Vagina (tissue), 2 donors: ENCODE data around the gene NPBWR2. TPM values are rescaled to one million over a fixed set of nuclear protein-coding genes. Genes with fewer than 3 reads are reported as not detected.

ENCODE experiments used
- DNase-seq, 2 donors: peaks; one replicate each; pipeline ENCODE4 v3.0.0-alpha.2; 2017; ENCODE audit errors: extremely low spot score in 2 of 2
- H3K27ac ChIP-seq: fragments of 200-600 bp; sonication (generic); one replicate; pipeline ENCODE4 v1.5.1; 2019
- H3K27me3 ChIP-seq: fragments of 200-600 bp; sonication (generic); one replicate; pipeline ENCODE4 v1.5.1; 2019
- H3K36me3 ChIP-seq, 2 donors: fragments of 200-600 bp; sonication (generic); one replicate each; pipeline ENCODE4 v1.5.1; 2017 to 2019
- H3K4me1 ChIP-seq: fragments of 200-600 bp; sonication (generic); one replicate; pipeline ENCODE4 v1.5.1; 2019
- H3K4me3 ChIP-seq, 2 donors: fragments of 200-600 bp; sonication (generic); 1 replicate in 1 of 2; 2 replicates in 1 of 2; pipeline ENCODE4 v1.5.1; 2016 to 2019
- H3K9me3 ChIP-seq: fragments of 200-600 bp; sonication (generic); one replicate; pipeline ENCODE4 v1.5.1; 2019
- POLR2A ChIP-seq, 2 donors: fragments of 450-650 bp; IDR thresholded peaks; one replicate each; pipeline ENCODE4 v1.6.1; 2017; ENCODE audit warnings: antibody characterized with exemption in 2 of 2, mild to moderate bottlenecking in 2 of 2, moderate library complexity in 2 of 2
- POLR2AphosphoS5 ChIP-seq, 2 donors: sonication (generic); formaldehyde crosslinking; IDR thresholded peaks; one replicate each; pipeline ENCODE4 v1.9.0; 2017; ENCODE audit warnings: antibody characterized with exemption in 2 of 2, mild to moderate bottlenecking in 2 of 2, low read depth in 1 of 2; ENCODE audit not compliant: insufficient read depth in 1 of 2
- intact Hi-C: fragments of 100-400 bp; cut with DNase I; formaldehyde crosslinking; loops from one replicate; pipeline ENCODE4 v1.15.1; 2023
- total RNA-seq: library from RNA; depleted of rRNA; stranded (reverse); fragments of >200 nt; gene quantifications from one replicate; pipeline ENCODE4 v1.2.3, GENCODE V29; 2016
- TF ChIP-seq, protein P1 (sequence below), 3 experiments: fragments of 450-650 bp in 2 of 3; fragments of 200-600 bp in 1 of 3; sonication (generic) in 1 of 3; IDR thresholded peaks; one replicate each; pipeline ENCODE4 v1.5.1; 2017 to 2019; ENCODE audit warnings: antibody characterized with exemption in 3 of 3, mild to moderate bottlenecking in 2 of 3, moderate library complexity in 2 of 3

Gene NPBWR2
- total RNA-seq, 1 donor from 2014 or later = not detected

- no peaks in the 10 kb centered on the region for H3K27me3 ChIP-seq
- TF ChIP-seq, protein P1, sequence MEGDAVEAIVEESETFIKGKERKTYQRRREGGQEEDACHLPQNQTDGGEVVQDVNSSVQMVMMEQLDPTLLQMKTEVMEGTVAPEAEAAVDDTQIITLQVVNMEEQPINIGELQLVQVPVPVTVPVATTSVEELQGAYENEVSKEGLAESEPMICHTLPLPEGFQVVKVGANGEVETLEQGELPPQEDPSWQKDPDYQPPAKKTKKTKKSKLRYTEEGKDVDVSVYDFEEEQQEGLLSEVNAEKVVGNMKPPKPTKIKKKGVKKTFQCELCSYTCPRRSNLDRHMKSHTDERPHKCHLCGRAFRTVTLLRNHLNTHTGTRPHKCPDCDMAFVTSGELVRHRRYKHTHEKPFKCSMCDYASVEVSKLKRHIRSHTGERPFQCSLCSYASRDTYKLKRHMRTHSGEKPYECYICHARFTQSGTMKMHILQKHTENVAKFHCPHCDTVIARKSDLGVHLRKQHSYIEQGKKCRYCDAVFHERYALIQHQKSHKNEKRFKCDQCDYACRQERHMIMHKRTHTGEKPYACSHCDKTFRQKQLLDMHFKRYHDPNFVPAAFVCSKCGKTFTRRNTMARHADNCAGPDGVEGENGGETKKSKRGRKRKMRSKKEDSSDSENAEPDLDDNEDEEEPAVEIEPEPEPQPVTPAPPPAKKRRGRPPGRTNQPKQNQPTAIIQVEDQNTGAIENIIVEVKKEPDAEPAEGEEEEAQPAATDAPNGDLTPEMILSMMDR (IDR thresholded peaks at IDR 0.05) = no peak
- TF ChIP-seq POLR2A (IDR thresholded peaks at IDR 0.05) (no peak), POLR2AphosphoS5 (IDR thresholded peaks at IDR 0.05; ENCODE audit: insufficient read depth in 1 of 2, low read depth in 1 of 2) (no peak)
- H3K4me1 ChIP-seq = peaks cover 14% of the 10 kb centered on the region
- intact Hi-C loops = no loop called here
- H3K9me3 ChIP-seq = no peaks in the 10 kb centered on the region
- no peak overlapping the region for H3K4me3 ChIP-seq
- DNase-seq = no peak
- H3K27ac ChIP-seq = no peak overlapping the region
- H3K36me3 ChIP-seq = peaks cover 0 to 12% of the 10 kb centered on the region in 2 donors
These were observed 33.7 kb downstream of the NPBWR2 start for GRCh38 chr20:64073476-64074183.

- H3K27me3 ChIP-seq = no peaks in the 10 kb centered on the region
- DNase-seq = no peak
- no peaks in the 10 kb centered on the region for H3K9me3 ChIP-seq
- intact Hi-C loops = no loop called here
- peaks cover 4% of the 10 kb centered on the region for H3K4me1 ChIP-seq
- H3K27ac ChIP-seq = no peak overlapping the region
- no peak for TF ChIP-seq POLR2AphosphoS5 (IDR thresholded peaks at IDR 0.05; ENCODE audit: insufficient read depth in 1 of 2, low read depth in 1 of 2)
- TF ChIP-seq, protein P1 (IDR thresholded peaks at IDR 0.05) = no peak
- peaks cover 0 to 12% of the 10 kb centered on the region in 2 donors for H3K36me3 ChIP-seq
- no peak overlapping the region for H3K4me3 ChIP-seq
These were observed 34.8 kb downstream of the NPBWR2 start for GRCh38 chr20:64072498-64073063.

DNA sequence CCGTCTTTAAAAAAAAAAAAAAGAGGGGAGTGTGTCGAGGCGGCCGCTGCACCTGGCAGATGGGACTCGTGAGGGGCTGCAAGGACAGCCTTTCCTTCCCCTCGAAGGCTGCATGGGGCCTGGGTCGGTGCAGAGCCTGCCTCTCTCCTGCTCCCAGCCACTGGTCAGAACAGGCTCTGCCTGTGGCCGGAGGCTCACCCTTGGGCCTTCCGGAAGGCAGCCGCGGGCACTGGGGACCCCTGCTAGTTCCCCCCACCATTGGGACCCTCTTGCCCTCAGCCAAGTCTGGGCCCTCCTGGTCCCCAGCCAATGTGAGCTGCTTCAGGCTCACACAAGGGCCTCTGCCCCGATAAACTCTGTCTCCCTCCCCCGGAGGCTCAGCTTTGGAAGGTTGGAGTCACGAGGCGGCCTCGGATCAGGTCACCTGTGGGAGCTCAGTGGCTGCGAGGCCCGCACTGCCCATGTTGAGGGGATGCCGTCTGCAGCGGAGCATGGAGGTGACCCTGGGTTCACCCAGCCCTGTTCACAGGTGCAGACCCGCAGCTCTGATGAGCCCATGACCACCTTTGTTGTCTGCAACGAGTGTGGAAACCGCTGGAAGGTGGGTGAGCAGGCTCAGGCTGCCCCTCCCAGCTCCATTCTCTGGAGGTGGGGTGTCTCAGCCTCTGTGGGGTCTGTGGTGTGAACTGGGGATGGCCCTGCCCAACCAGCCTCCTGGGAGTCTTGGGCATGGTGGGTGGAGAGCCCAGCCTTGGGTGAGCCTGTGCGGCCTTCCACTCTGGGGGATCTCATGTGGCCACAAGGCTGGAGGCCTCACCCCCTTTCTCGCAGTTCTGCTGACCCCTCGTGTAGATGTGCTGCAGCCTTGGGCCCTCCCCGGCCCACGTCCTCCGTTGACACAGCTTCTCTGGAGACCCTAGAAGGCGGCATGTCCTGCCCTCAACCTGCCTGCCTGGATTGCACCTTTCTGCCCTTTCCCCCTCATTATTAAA, 35.7 kb downstream of the NPBWR2 start:
- H3K36me3 ChIP-seq = peaks cover 0 to 12% of the 10 kb centered on the region in 2 donors
- no peak overlapping the region for H3K27ac ChIP-seq
- DNase-seq = no peak

GRCh38 chr20:64070244-64070993, 36.9 kb downstream of the NPBWR2 start:
- Histone ChIP-seq H3K27me3 (no peaks in the 10 kb centered on the region), H3K4me1 (peaks cover 8% of the 10 kb centered on the region), H3K36me3 (peaks cover 0 to 12% of the 10 kb centered on the region in 2 donors), H3K9me3 (no peaks in the 10 kb centered on the region), H3K27ac (no peak overlapping the region), H3K4me3 (no peak overlapping the region)
- DNase-seq = no peak
- TF ChIP-seq POLR2A (IDR thresholded peaks at IDR 0.05) (no peak), POLR2AphosphoS5 (IDR thresholded peaks at IDR 0.05; ENCODE audit: insufficient read depth in 1 of 2, low read depth in 1 of 2) (no peak)
- TF ChIP-seq, protein P1 (IDR thresholded peaks at IDR 0.05) = no peak
- intact Hi-C loops = no loop called here

More for the DNA sequence above, 35.7 kb downstream of the NPBWR2 start:
- no peaks in the 10 kb centered on the region for H3K4me1 ChIP-seq
- TF ChIP-seq POLR2A (IDR thresholded peaks at IDR 0.05) = no peak
- TF ChIP-seq, protein P1 (IDR thresholded peaks at IDR 0.05) = no peak
- no peak for TF ChIP-seq POLR2AphosphoS5 (IDR thresholded peaks at IDR 0.05; ENCODE audit: insufficient read depth in 1 of 2, low read depth in 1 of 2)
- H3K27me3 ChIP-seq = no peaks in the 10 kb centered on the region
- H3K4me3 ChIP-seq = no peak overlapping the region
- no peaks in the 10 kb centered on the region for H3K9me3 ChIP-seq
- intact Hi-C loops = no loop called here
